Measurements from ENCODE around the gene RABL6. TPM values are rescaled to one million over a fixed set of nuclear protein-coding genes. Genes with fewer than 3 reads are reported as not detected.
"Not testable (repeated sequence)": the region's sequence is repeated elsewhere in the genome, so short reads cannot be mapped to it uniquely, and the experiment has no call there.

Gene RABL6
- polyA plus RNA-seq, 1 donor, result 62.6 TPM

DNA sequence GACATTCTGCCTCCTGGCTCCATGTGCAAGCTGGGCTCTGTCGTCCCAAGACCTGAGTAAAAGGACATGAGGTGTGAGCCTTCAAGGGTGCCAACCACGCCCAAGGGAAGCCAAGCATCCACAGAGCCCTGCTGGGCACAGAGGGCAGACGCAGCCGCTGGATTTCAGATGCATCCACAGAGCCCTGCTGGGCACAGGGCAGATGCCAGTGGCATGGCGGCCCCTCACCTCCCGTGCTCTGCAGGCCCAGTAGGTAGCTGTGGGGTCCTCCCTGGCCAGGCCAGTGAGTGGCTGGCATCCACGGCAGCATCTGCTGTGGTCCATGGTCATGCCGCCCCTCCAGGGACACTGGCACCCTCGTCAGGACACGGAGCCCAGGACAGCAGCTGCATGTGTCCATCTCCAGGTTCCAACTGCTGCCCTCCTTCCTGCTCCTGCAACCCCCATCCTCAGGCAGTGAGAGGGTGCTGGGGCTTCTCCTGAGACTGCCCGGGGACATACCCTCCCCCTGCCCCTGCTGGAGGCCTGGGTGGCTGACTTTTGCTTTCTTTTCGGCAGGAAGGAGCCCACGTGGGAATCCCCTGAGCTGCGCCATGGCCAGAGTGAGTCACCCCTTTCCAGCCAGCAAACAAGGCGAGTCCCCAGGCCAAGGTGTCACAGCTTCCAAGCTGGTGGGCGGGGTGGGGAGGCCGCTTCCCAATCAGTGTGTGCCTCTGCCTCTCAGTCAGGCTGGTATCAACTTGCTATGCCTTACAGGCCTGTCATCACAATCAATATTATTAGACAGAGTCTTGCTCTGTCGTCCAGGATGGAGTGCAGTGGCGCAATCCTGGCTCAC lies 74.6 kb downstream of the RABL6 start:
- no peak for DNase-seq

DNA sequence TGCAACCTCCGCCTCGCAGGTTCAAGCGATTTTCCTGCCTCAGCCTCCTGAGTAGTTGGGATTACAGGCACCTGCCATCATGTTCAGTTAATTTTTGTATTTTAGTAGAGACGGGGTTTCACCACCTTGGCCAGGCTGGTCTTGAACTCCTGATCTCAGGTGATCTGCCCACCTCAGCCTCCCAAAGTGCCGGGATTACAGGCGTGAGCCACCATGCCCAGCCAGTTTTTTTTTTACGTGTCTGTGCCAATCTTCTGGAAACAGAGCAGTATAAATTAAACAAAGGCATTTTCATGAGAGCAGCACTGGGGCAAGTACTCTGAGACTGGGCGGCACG lies 75.2 kb downstream of the RABL6 start:
- not testable (repeated sequence) for DNase-seq

DNA sequence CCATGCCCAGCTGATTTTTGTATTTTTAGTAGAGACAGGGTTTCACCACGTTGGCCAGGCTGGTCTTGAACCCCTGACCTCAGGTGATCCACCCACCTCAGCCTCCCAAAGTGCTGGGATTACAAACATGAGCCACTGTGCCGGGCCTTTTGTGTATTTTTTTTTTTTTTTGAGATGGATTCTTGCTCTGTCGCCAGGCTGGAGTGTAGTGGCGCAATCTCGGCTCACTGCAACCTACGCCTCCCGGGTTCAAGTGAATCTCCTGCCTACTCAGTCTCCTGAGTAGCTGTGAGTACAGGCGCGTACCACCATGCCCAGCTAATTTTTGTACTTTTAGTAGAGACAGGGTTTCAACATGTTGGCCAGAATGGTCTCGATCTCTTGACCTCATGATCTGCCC lies 75.9 kb downstream of the RABL6 start:
- not testable (repeated sequence) for DNase-seq

DNA sequence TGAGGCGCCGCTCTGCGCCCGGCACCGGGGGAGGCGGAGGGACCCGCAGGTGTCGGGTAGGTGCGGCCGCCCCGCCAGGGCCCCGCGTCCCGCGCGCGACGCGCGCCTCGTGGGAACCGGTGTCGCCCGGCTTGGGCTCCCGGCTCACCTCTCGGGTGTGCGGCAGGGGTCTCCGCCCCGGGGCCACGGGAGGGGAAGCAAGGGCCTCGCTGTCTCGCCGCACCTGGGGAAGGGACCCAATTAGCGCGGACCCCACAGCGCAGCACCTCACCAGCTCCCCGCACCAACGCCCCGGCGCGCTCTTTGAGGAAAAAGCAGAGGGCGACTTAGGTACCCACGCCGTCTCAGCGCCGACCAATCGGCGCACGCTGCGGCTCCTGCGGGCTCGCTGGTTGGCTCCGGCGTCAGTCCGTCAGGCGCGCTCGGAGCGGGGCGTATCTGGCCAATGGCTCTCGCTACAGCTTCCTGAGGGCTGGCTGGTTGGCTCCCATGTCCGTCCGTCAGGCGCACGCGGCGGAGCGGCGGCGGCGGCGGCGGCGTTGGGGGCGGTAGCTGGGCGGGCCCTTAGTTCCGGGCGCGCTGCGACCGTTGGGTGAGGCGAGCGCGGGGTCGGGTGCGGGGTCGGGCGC lies 78.3 kb downstream of the RABL6 start, which contains the start of gene TRAF2:
TSS of gene TRAF2 (plus strand) at position 567 of the 629 bp plus-strand sequence. CDS start 12,225 bp downstream, outside the sequence.
- peak; percentile 100 for DNase-seq

DNA sequence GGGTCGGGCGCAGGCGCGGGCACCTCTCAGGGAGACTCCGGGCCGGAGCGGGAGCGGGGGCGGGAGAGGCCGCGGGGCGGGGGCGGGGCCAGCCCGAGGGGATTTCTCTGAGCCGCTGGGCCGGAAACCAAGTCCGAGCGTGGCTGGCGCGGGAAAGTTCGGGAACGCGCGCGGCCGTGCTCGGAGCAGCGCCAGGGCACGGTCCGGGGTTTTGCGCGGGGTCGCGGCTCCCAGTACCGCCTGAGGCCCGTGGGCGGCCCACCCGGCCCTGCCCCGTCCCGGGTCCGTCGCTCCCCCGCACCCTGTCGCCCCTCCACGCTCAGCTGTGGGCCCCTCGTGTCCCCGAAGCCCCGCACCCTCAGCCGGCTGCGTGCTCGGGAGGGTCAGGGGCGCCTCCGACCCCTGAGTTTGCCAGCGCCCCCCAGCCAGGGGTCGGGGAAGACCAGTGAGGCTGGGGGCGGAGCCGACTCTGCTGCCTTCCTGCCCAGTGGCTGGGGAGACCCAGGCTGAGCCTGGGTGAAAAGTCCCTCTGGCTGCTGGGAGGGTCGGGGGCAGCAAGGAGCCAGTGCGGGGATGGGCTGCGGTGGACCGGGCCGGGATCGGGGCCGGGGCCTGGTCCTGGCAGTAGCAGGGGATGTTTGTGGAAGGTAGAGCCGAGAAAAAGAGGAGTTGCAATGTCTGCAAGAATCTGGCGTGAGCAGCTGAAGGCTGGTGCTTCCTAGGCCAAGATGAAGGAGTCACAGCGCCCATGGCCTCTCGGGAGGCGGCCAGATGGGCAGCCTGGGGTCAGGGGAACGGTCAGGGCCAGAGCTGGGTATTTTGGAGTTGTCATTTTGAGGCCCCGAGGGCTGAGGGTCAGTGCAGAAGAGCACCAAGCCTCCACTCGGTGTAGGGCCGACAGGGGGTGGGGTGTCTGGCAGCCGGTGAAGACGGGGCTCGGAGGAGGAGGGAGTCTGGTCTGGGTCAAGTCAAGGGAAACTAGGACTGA lies 79.2 kb downstream of the RABL6 start:
- peak; percentile 54 for DNase-seq

DNA sequence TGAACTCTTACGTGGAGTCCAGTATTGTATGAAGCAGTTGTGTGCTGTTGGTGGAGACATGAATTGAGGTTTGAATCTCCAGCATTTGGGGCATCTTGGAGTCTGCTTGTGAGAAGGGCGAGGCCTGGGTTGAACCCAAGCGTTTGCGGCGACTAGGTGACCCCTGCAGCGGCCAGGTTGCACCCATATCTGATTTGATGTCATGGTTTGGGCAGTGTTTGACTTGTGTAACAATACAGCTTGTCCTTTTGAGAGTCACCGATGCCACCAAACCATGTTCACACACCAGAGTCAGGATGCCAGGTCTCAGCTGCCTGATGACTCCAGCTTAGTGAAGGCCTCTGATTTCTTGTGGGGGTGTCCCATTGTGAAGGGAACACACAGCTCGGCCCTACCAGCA lies 80.7 kb downstream of the RABL6 start:
- DNase-seq, result no peak

DNA sequence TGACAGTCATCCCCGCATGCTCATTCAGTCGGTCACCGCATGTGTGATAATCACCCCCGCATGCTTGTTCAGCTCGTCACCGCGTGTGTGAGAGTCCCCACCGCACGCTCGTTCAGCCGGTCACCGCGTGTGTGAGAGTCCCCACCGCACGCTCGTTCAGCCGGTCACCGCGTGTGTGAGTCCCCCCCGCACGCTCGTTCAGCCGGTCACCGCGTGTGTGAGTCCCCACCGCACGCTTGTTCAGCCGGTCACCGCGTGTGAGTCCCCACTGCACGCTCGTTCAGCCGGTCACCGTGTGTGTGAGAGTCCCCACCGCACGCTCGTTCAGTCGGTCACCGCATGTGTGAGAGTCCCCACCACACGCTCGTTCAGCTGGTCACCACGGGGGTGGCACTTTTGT lies 82.1 kb downstream of the RABL6 start:
- DNase-seq, result no peak

DNA sequence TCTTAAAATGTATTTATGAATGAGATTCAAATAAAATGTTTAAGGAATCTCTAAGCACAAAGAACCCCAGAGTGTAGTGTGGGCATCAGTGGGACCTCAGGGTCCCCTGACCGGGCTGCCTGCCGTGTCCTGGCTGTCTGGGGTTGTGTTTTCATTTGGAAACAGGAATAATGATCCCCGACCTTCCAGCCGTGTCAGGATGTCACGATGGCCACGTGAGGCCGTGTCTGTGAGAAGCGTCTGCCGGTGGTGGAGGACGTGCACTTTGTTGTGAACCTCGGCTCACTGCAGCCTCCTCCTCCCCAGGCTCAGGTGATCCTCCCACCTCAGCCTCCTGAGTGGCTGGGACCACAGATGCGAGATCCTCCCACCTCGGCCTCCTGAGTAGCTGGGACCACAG lies 82.9 kb downstream of the RABL6 start:
- DNase-seq, result no peak

Other genes with a start within 250 kb of the RABL6 start
- 90.8 TPM for gene EGFL7, start 145.0 kb upstream of the RABL6 start, polyA plus RNA-seq (ENCODE audit: insufficient read length)
- gene AGPAT2, start 120.5 kb upstream of the RABL6 start, polyA plus RNA-seq (ENCODE audit: insufficient read length), result 19.1 TPM
- 20.4 TPM for gene DIPK1B, start 95.4 kb upstream of the RABL6 start, polyA plus RNA-seq (ENCODE audit: insufficient read length)
- 5.6 TPM for gene LCN10, start 65.0 kb upstream of the RABL6 start, polyA plus RNA-seq (ENCODE audit: insufficient read length)
- not detected for gene LCN6, start 59.4 kb upstream of the RABL6 start, polyA plus RNA-seq (ENCODE audit: insufficient read length)
- 7.1 TPM for gene LCN8, start 49.7 kb upstream of the RABL6 start, polyA plus RNA-seq (ENCODE audit: insufficient read length)
- 0.62 TPM for gene LCN15, start 43.4 kb upstream of the RABL6 start, polyA plus RNA-seq (ENCODE audit: insufficient read length)
- gene TMEM141, start 16.6 kb upstream of the RABL6 start, polyA plus RNA-seq (ENCODE audit: insufficient read length), result 35.7 TPM
- 3.0 TPM for gene CCDC183, start 11.6 kb upstream of the RABL6 start, polyA plus RNA-seq (ENCODE audit: insufficient read length)
- 2.8 TPM for gene AJM1, start 34.5 kb downstream of the RABL6 start, polyA plus RNA-seq (ENCODE audit: insufficient read length)
- 109 TPM for gene PHPT1, start 41.5 kb downstream of the RABL6 start, polyA plus RNA-seq (ENCODE audit: insufficient read length)
- 5.9 TPM for gene MAMDC4, start 44.4 kb downstream of the RABL6 start, polyA plus RNA-seq (ENCODE audit: insufficient read length)
- 336 TPM for gene EDF1, start 58.4 kb downstream of the RABL6 start, polyA plus RNA-seq (ENCODE audit: insufficient read length)
- 13.7 TPM for gene TRAF2, start 78.6 kb downstream of the RABL6 start, polyA plus RNA-seq (ENCODE audit: insufficient read length)
- 45.6 TPM for gene FBXW5, start 136.8 kb downstream of the RABL6 start, polyA plus RNA-seq (ENCODE audit: insufficient read length)
- 0.90 TPM for gene C8G, start 137.3 kb downstream of the RABL6 start, polyA plus RNA-seq (ENCODE audit: insufficient read length)
- gene LCN12, start 144.3 kb downstream of the RABL6 start, polyA plus RNA-seq (ENCODE audit: insufficient read length), result 0.67 TPM
- 24.2 TPM for gene PTGDS, start 169.6 kb downstream of the RABL6 start, polyA plus RNA-seq (ENCODE audit: insufficient read length)
- 0.85 TPM for gene LCNL1, start 175.0 kb downstream of the RABL6 start, polyA plus RNA-seq (ENCODE audit: insufficient read length)
- 23.9 TPM for gene PAXX, start 184.5 kb downstream of the RABL6 start, polyA plus RNA-seq (ENCODE audit: insufficient read length)
- gene CLIC3, start 188.6 kb downstream of the RABL6 start, polyA plus RNA-seq (ENCODE audit: insufficient read length), result 0.54 TPM
- gene ABCA2, start 220.3 kb downstream of the RABL6 start, polyA plus RNA-seq (ENCODE audit: insufficient read length), result 18.4 TPM
- gene FUT7, start 224.1 kb downstream of the RABL6 start, polyA plus RNA-seq (ENCODE audit: insufficient read length), result 0.10 TPM
- 44.1 TPM for gene NPDC1, start 238.2 kb downstream of the RABL6 start, polyA plus RNA-seq (ENCODE audit: insufficient read length)
- 11.0 TPM for gene ENTPD2, start 246.1 kb downstream of the RABL6 start, polyA plus RNA-seq (ENCODE audit: insufficient read length)